Measurements from ENCODE around the gene GMPR2.

- no peak for TF ChIP-seq CTCF (IDR thresholded peaks at IDR 0.05)
- TF ChIP-seq POLR2A (IDR thresholded peaks at IDR 0.05), result no peak
Measured at GRCh38 chr14:24232645-24233537, at the start of gene GMPR2.

All from testis (tissue), 2 donors.